Measurements from ENCODE around the gene RNF5.

DNA sequence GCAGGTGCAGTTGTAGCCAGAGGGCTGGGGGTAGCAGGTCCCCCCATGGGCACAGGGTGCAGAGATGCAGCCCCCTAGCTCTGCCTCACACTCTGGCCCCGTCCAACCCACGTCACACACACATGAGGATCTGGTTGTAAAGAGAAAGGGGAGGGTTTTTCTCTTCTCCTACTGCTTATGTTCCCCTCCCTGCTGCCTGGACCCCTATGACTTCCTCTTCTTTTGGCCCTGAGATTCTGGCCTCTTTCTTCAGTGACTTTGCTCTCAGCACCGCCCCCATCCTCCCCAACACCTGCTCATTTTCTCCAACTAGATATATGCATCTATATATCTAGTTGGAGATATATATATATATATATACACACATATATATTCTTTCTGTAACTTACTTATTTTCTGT lies 35.9 kb downstream of the RNF5 start:
- no peak for TF ChIP-seq CEBPB (IDR thresholded peaks at IDR 0.05)
- TF ChIP-seq TAF1 (IDR thresholded peaks at IDR 0.05; ENCODE audit: low read depth): no peak
- TF ChIP-seq FOXM1 (IDR thresholded peaks at IDR 0.05; ENCODE audit: borderline replicate concordance, low read depth): no peak
- TF ChIP-seq, protein P1, sequence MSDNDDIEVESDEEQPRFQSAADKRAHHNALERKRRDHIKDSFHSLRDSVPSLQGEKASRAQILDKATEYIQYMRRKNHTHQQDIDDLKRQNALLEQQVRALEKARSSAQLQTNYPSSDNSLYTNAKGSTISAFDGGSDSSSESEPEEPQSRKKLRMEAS (IDR thresholded peaks at IDR 0.05): no peak
- no peak for TF ChIP-seq YY1 (IDR thresholded peaks at IDR 0.05; ENCODE audit: low read depth)
- no peak for TF ChIP-seq RAD21 (IDR thresholded peaks at IDR 0.05; ENCODE audit: low read depth)
- TF ChIP-seq EGR1 (IDR thresholded peaks at IDR 0.05): no peak

Measured in Ishikawa (cell line).